Colonic mucosa (tissue), 4 donors: ENCODE measurements around the gene WNT8B. TPM values are rescaled to one million over a fixed set of nuclear protein-coding genes. Genes with fewer than 3 reads are reported as not detected.

Experiments used
- DNase-seq: peaks from one replicate; pipeline ENCODE4 v3.0.0-alpha.2; 2020
- H3K27ac ChIP-seq: fragments of 200-600 bp; one replicate; pipeline ENCODE4 v1.8.0; 2021
- H3K27me3 ChIP-seq: fragments of 200-600 bp; one replicate; pipeline ENCODE4 v1.8.0; 2021
- H3K36me3 ChIP-seq: fragments of 200-600 bp; one replicate; pipeline ENCODE4 v1.8.0; 2021
- H3K4me1 ChIP-seq: fragments of 200-600 bp; one replicate; pipeline ENCODE4 v1.8.0; 2021; ENCODE audit warnings: mild to moderate bottlenecking
- H3K4me3 ChIP-seq: fragments of 200-600 bp; one replicate; pipeline ENCODE4 v1.8.0; 2021
- H3K9ac ChIP-seq, 2 donors: one replicate each; pipeline ENCODE4 v1.7.0; 2013; ENCODE audit warnings: control low read depth in 2 of 2, low read depth in 2 of 2, low read length in 2 of 2
- H3K9me3 ChIP-seq: fragments of 200-600 bp; one replicate; pipeline ENCODE4 v1.8.0; 2021
- CTCF ChIP-seq: fragments of 200-600 bp; IDR thresholded peaks from one replicate; pipeline ENCODE4 v1.8.0; 2022; ENCODE audit warnings: antibody characterized with exemption, mild to moderate bottlenecking
- intact Hi-C: fragments of 100-400 bp; cut with DNase I; formaldehyde crosslinking; loops from one replicate; pipeline ENCODE4 v1.14.1; 2022
- total RNA-seq, 2 donors: library from RNA; stranded (reverse); fragmentation: NEBNext Ultra II Directional in 1 of 2; extraction: Animal tissue kit (Norgen Biotek cat#: 25700) in 1 of 2; gene quantifications; one replicate each; pipeline ENCODE4 v1.2.1, GENCODE V29; 2021
- donor health status: healthy.
- donor health status: DM: no; HTN: no; CAD: no.
- donor health status: DM: no; HTN: no; CAD: no.

The WNT8B gene
- total RNA-seq, 2 donors from 2014 or later: not detected

- no peak for TF ChIP-seq CTCF
- no peak overlapping the region for H3K27ac ChIP-seq
- no peaks in the 10 kb centered on the region for H3K9me3 ChIP-seq
- H3K27me3 ChIP-seq: no peaks in the 10 kb centered on the region
- H3K4me1 ChIP-seq: no peaks in the 10 kb centered on the region
- H3K36me3 ChIP-seq: no peaks in the 10 kb centered on the region
- no peak overlapping the region for H3K4me3 ChIP-seq
- H3K9ac ChIP-seq: no peak overlapping the region
- no peak for DNase-seq
- intact Hi-C loops: no loop called here
These were observed 13.9 kb upstream of the WNT8B start for GRCh38 chr10:100448951-100449350.

GRCh38 chr10:100468322-100468721 lies 5.5 kb downstream of the WNT8B start:
- intact Hi-C loops: no loop called here
- no peaks in the 10 kb centered on the region for H3K27me3 ChIP-seq

GRCh38 chr10:100468978-100469377 lies 6.2 kb downstream of the WNT8B start:
- Histone ChIP-seq H3K4me1 (no peaks in the 10 kb centered on the region), H3K4me3 (no peak overlapping the region), H3K9ac (no peak overlapping the region), H3K27me3 (no peaks in the 10 kb centered on the region), H3K36me3 (no peaks in the 10 kb centered on the region), H3K27ac (no peak overlapping the region), H3K9me3 (no peaks in the 10 kb centered on the region)
- no peak for TF ChIP-seq CTCF
- intact Hi-C loops: no loop called here
- DNase-seq: no peak

More at GRCh38 chr10:100468322-100468721, 5.5 kb downstream of the WNT8B start:
- Histone ChIP-seq H3K4me3 (no peak overlapping the region), H3K9me3 (no peaks in the 10 kb centered on the region), H3K9ac (no peak overlapping the region), H3K4me1 (no peaks in the 10 kb centered on the region), H3K36me3 (no peaks in the 10 kb centered on the region), H3K27ac (no peak overlapping the region)
- no peak for TF ChIP-seq CTCF
- DNase-seq: no peak

GRCh38 chr10:100469756-100470155 lies 6.9 kb downstream of the WNT8B start:
- no peaks in the 10 kb centered on the region for H3K27me3 ChIP-seq
- intact Hi-C loops: no loop called here
- H3K27ac ChIP-seq: no peak overlapping the region
- TF ChIP-seq CTCF: no peak
- no peak for DNase-seq
- H3K9ac ChIP-seq: no peak overlapping the region
- H3K9me3 ChIP-seq: no peaks in the 10 kb centered on the region
- H3K36me3 ChIP-seq: no peaks in the 10 kb centered on the region
- no peaks in the 10 kb centered on the region for H3K4me1 ChIP-seq
- H3K4me3 ChIP-seq: no peak overlapping the region

- intact Hi-C loops: no loop called here
- H3K9ac ChIP-seq: no peak overlapping the region
- H3K9me3 ChIP-seq: no peaks in the 10 kb centered on the region
- no peak overlapping the region for H3K4me3 ChIP-seq
- no peak for TF ChIP-seq CTCF
- no peaks in the 10 kb centered on the region for H3K27me3 ChIP-seq
- H3K4me1 ChIP-seq: no peaks in the 10 kb centered on the region
- no peaks in the 10 kb centered on the region for H3K36me3 ChIP-seq
- DNase-seq: no peak
- H3K27ac ChIP-seq: no peak overlapping the region
These were observed 7.6 kb downstream of the WNT8B start for GRCh38 chr10:100470367-100470766.

- no peak for TF ChIP-seq CTCF
- Histone ChIP-seq H3K27ac (no peak overlapping the region), H3K27me3 (peaks cover 16% of the 10 kb centered on the region), H3K36me3 (no peaks in the 10 kb centered on the region), H3K4me3 (no peak overlapping the region), H3K9ac (no peak overlapping the region), H3K9me3 (no peaks in the 10 kb centered on the region), H3K4me1 (peaks cover 5% of the 10 kb centered on the region)
- DNase-seq: no peak
- intact Hi-C loops: no loop called here
These were observed 15.2 kb downstream of the WNT8B start for GRCh38 chr10:100477970-100478369.
